HG03439 (cell line): ENCODE data around the gene FOXJ2.
"Not testable (repeated sequence)": the region's sequence is repeated elsewhere in the genome, so short reads cannot be mapped to it uniquely, and the experiment has no call there.

ENCODE experiments used
- ATAC-seq: cut with Tn5 transposase; IDR thresholded peaks from one replicate; pipeline ENCODE4 v1.9.1; 2021; ENCODE audit warnings: mild to moderate bottlenecking, moderate library complexity; ENCODE audit not compliant: unreplicated experiment

FOXJ2 gene

DNA sequence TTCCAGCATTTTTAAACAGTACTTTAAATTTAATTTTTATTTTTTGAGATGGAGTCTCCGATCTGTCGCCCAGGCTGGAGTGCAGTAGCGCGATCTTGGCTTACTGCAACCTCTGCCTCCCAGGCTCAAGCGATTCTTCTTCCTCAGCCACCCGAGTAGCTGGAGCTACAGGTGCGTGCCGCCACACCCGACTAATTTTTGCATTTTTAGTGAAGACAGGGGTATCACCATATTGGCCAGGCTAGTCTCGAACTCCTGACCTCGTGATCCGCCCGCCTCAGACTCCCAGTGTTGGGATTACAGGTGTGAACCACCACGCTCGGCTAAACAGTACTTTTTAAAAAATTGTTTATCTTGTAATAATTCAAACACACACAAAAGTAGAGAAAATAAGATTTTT lies 4.2 kb upstream of the FOXJ2 start:
- no peak for ATAC-seq

- ATAC-seq, result no peak
These were observed 2.3 kb upstream of the FOXJ2 start for GRCh38 chr12:8030189-8030588.

GRCh38 chr12:8031017-8031416 lies 1.5 kb upstream of the FOXJ2 start:
- not testable (repeated sequence) for ATAC-seq

DNA sequence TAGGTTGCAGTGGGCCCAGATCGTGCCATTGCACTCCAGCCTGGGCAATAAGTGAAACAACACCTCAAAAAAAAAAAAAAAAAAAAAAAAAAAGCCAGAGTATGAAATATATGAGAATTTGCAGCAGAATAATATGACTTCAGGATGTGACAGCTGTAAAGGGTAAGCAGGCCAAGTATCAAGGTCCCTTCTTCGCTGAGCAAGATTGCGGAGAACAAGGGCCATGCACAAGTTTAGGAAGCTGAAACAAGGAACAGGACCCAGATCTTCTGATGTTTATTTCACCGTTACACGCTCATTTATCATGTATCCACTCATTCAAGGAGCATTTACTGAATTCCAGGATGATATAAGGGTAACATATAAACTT lies 659 bp upstream of the FOXJ2 start:
- ATAC-seq, result no peak

GRCh38 chr12:8033153-8034044 lies 883 bp downstream of the FOXJ2 start:
- ATAC-seq, result peak; percentile 29

- no peak for ATAC-seq
These were observed 2.3 kb downstream of the FOXJ2 start for GRCh38 chr12:8034802-8035201.

DNA sequence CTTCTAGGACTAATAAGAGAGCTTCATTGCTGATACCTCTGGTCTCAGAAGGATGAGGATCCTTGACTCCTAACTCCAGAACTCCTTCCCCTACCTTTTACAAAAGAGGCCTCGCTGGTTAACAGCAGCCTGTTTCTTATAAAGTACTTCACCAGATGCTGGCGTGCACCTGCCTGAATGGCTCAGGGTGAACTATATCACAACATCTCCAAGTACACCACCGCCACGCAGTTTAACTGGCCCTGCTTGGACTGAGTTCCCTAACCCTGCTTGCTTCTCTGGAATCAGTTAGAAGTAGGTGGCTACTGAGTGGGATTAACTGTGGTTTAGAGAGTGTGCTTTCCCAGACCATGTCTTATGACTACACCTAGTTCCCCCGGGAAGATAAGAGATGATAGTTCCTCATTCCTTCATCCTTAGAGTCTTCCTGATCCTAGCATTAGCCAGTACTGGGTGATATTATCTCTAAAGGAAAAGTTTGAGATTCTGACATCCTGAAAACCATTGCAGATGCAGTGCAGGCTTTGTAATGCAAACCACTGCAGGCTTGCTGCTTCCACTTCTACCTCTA lies 3.0 kb downstream of the FOXJ2 start:
- no peak for ATAC-seq

DNA sequence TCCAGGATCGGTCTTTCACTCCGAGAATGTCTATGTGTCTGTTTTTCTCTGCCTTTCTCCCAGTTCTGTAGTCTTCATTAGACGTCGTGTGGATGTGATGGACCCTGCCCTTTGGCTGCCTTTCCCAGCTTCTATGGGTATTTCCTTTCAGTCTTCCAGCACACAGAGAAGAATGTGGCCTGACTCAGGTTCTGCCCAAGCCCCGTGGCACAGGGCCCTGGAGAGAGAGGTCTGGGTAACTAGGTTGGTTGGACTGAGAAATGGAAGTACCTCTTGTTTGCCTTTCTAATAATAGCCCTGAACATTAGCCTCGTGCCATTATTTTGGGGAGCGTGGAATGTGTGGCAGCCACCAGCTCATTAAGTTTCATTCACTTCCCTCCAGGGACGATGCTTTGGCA lies 3.8 kb downstream of the FOXJ2 start:
- ATAC-seq, result no peak

DNA sequence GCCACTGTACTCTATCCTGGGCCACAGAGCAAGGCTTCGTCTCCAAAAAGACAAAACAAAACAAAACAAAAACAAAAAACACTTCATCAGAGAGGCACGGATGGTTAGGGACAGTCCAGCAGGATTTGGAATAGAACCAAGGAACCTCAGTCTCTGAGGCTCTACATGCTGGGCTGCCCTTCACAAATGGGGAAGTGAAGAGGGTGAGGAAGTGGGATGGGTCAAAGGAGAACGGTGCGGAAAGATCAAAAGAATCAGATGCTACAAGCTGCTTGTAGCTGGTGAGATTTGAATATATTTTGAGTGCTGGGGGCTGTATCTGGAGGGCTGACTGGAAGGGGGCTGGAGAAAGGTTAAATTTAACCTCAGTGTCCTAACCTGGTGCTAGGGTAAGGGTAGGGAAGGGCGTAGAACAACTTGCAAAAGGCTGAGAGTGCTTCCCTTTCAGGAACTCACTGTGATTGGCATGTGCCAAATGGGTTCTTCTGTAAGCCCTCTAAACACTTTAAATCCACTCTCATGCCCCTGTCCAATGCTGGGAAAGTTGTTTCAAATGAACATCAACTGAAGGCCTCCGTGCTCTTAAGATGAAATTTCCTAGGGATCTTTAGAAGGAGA lies 4.6 kb downstream of the FOXJ2 start:
- no peak for ATAC-seq

GRCh38 chr12:8037947-8038346 lies 5.4 kb downstream of the FOXJ2 start:
- no peak for ATAC-seq

DNA sequence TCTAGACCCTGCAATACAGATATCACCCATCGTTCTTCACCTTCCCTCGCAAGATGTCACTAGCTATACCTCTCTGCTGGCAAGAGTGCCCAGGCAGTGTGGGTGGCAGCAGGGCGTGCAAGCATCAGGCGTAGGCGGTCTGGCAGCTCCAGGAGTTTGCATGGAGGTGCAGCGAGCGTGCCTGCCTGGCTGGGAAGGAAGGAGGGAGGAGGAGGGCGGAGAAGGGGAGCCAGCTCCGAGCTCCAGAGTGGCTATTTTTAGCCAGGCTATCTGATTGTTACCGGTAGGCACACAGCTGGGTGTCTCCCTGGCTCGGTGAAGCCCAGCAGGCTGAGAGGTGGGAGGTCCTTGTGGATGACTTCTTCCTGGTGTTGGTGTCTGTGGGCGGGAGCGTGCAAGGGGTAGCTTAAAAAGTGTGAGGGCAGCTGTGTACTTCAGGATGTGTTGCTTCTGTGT lies 6.2 kb downstream of the FOXJ2 start:
- no peak for ATAC-seq

- ATAC-seq, result no peak
These were observed 8.3 kb downstream of the FOXJ2 start for GRCh38 chr12:8040791-8041190.

GRCh38 chr12:8045952-8046944 lies 13.7 kb downstream of the FOXJ2 start:
- no peak for ATAC-seq

- ATAC-seq, result no peak
These were observed 15.3 kb downstream of the FOXJ2 start for GRCh38 chr12:8047842-8048241.

- ATAC-seq, result no peak
These were observed 16.4 kb downstream of the FOXJ2 start for GRCh38 chr12:8048906-8049305.

- ATAC-seq, result no peak
These were observed 18.2 kb downstream of the FOXJ2 start for GRCh38 chr12:8050600-8051250.

GRCh38 chr12:8052679-8053078 lies 20.2 kb downstream of the FOXJ2 start:
- no peak for ATAC-seq

GRCh38 chr12:8054816-8055215 lies 22.3 kb downstream of the FOXJ2 start:
- no peak for ATAC-seq

DNA sequence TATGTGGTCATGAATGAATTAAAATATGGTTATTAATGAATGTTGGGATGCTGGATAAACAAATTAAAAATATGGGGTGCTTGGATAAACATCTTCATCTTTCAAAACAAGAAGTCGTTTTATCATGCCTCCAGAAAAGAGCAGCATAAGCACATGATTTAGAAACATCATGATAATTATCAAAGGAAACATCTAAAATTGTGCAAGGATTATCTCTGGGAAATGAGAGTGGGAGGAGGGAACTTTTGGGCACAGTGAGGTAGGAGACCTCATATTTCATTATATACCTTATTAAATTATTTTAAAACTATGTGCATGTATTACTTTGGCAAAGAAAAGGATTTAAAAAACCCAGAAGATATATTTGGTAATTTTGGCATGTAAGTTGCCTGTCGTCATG lies 24.8 kb downstream of the FOXJ2 start:
- no peak for ATAC-seq

- no peak for ATAC-seq
These were observed 25.3 kb downstream of the FOXJ2 start for GRCh38 chr12:8057839-8058238.
